Measurements from ENCODE around the gene HYLS1.
A peak's percentile ranks its signal among the peaks of the same experiment; 100 is the strongest.

The HYLS1 gene

GRCh38 chr11:125935056-125935455 lies 47.6 kb downstream of the HYLS1 start:
- no peak for DNase-seq

GRCh38 chr11:125935618-125936199 lies 48.2 kb downstream of the HYLS1 start:
- no peak for DNase-seq

GRCh38 chr11:125938418-125938817 lies 51.0 kb downstream of the HYLS1 start:
- no peak for DNase-seq

DNA sequence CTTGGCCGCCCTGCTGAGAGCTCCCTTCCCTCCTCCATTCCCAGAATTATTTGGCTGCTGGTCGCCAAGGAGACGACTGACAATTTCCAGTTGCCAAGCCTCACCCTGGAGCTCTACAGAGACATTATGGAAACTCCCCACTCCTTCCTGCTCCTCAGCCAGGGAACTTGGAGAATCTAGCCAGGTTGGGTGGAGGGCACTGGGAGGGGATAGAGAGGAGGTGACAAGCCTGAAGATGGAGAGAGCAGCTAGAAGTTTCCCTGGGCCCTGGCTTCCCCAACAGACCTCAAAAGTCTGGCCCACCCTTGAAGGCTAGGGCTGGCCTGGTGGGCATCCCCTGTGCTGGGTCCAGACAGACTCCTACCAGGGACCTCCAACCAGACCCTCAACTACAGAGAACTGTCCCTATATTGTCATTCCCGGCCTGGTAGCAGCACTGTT lies 51.6 kb downstream of the HYLS1 start:
- no peak for DNase-seq

GRCh38 chr11:125940145-125940544 lies 52.7 kb downstream of the HYLS1 start:
- no peak for DNase-seq

DNA sequence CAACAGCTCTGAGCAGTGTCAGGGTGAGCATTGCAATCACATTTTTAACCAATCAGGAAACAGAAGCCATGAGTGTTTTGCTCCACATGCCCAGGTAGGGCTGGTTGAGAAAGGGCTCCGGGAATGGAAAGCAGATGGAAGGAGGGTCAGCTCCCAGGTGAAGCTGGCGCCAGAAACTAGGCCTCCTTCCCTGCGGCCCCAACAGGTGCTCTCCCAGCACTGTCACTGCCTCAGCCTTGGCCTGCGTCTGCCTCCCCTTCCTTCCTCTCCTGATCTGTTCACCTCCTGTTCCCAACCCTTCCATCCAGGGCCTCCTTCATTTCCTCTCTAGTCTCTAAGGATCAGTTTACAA lies 53.8 kb downstream of the HYLS1 start:
- no peak for DNase-seq

DNA sequence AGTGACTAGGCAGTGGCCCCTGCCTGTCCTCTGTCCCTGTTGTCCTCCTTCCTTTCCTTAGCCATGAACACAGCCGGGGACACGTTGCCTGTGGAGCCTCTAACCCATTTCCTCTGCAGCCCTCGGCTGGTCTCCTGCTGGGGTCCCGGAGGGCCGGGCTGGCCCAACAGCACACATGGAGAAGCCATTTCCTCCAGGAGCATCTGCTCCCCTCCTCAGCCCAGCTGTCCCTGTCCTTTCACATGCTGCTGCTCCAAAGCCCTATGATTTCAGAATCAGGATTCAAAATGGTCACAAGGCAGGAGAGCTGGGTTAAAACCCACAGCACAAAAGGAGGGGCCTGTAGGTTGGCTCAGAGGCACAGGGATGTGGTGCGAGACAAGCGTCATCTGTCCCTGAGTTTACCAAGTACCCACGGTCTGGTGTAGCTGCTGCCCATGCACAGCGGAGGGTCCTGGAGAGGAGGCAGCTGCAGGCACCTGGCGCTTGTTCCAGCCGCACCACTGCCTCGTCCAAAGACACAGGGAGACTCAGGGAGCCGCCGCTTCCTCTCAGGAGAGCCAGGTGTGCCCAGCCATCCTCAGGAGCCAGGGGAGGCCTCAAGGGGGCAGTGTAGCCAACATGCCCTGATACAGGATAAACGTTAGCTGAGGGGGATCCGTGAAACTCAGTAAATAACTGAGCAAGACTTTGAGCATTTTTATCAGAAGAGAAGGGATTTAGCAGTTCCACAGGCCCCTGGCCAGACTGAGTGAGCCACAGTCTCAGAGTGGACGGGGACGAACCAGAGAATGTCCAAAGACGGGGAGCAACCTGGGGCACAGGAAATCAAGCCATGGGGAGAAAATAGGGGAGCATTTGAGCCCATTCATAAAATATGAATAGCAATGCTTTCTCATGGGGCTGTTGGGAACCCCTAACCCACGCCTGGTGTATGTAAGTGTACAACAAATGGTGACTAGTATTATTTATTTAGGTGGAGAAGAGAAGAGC lies 54.4 kb downstream of the HYLS1 start:
- DNase-seq: peak in 3 of 4 experiments; percentile 8 to 45 (median 13)

DNA sequence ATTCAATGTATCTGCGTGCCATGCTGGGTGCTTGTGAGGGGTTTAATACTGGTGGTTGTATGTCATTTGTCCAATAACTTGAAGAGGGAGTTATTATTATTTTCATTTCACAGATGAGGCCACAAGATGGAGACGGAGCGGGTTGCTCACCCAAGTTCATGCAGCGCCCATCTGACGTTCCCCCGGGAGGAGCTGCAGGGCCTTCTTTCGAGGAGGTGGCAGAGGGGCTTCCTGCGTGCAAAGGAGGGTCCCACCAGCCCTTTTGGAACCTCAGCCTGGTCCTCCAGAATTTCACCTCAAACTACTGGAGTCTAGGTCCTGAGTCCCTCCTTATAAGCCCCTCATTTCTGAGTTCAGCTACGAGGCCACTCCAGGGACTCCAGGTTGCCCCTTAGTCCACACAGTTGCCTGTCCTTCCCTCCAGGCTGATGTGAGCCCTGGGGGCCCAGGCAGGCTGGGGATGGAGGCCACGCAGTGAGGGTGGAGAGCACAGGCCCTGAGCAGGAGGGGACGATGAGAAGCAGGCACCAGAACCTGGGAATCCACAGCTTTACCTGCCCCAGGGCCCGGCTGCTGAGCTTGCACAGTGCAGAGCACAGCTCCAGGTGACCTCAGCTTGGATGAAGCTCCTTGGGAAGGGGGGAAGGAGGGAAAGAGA lies 55.4 kb downstream of the HYLS1 start:
- DNase-seq: no peak

DNA sequence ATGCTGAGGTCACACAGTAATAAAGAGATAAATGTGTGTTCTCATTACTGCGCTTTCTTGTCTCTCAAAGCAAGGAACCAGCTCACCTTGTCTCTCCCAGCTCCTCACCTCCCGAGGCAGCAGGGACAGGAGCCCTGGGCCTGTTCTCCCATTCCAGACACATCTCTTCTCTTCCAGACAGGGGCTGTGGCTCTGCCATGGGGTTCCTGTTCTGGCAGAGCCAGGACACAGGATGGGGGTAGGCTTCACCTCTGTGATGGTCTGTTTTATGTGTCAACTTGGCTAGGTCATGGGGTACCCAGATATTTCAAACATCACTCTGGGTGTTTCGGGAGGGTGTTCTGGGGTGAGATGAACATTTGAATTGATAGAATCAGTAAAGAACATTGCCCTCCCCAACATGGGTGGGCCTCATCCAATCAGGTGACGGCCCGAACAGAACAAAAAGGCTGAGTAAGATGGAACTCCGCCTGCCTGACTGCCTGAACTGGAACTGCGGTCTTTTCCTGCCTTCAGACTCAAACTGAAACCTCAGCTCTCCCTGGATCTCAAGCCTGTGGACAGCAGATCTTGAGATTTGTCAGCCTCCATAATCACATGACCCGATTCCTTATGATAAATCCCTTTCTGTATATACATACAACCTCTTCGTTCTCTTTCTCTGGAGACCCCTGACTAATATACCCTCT lies 56.3 kb downstream of the HYLS1 start:
- DNase-seq: no peak

- no peak for DNase-seq
Measured at GRCh38 chr11:125944350-125945010, 57.0 kb downstream of the HYLS1 start.

DNA sequence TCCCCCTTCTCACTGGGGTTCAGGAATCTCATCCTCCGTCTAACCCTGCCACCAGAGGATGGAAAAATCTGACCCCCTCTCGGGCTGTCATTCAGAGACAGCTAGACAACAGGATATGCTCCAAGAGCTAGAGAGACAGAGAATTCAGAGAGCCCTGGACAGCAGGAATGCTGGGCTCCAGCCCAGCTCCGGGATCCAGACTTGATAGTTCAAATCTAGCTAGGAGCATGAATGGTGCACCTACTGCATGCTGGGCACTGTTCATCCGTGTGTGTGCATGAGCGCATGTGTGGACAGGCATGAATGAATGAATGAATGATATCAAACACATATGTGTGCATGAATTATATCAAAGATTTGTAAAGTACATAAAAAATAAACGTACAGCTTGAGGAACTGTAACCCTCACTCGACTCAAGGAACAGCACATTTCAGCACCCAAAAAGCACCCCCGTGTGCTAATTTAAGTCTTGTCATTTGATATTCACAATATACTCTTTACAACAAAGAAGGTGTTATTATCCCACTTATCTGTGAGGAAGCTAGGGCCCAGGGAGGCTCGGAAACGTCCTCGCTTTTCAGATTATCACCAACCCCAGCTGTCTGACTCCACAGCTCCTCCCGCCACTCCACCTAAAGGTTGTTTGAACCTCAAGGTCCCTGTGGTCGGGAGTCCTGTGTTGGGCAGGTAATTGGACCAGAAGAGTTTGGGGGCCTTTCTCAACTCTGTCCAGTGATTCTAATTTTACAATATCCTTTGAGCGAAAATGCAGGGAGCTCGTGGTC lies 57.7 kb downstream of the HYLS1 start:
- DNase-seq: no peak

- no peak for DNase-seq
Measured at GRCh38 chr11:125945797-125946520, 58.5 kb downstream of the HYLS1 start, which contains the start of gene VSIG10L2. Gene VSIG10L2, plus strand, starts transcription at chr11:125946044. Its CDS starts 12 bp downstream, at chr11:125946056.

GRCh38 chr11:125946712-125947418 lies 59.4 kb downstream of the HYLS1 start:
- no peak for DNase-seq

DNA sequence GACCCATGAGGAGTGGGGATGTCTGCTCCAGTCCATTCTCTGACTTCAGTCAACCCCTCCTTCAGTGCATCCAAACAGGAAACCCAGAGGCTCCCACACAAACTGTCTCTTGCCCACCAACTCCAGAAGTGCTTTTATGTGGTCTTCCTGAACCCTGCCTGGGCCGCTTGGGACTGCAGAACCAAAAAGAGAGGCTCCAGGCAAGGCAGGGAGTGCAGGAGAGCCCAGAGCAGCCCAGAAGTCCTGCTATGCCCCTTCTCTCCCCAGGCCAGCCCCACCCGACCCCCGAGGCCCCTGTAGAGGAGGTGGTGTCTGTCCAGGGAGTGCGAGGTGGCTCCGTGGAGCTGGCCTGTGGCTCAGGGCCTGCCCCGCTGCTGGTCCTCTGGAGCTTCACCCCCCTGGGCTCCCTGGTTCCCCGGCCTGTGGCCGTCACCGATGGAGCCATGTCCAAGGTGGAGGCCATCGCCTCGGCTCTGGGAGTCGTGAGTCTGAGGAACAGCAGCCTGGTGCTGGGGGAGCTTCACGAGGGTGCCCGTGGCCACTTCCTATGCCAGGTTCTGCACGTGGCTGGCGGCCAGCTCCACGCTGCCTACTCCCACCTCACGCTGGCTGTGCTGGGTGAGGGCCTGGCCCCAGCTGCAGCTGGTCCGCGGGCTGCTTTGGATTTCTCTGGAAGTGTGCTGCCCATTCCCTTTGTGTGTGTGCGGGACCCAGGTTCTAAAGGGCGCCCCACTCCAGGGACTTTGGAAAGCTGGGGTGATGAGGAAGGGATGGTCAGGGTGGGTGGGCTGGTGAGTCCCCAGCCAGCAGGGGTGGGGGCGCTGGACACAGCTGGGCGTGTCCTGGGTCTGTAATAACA lies 60.2 kb downstream of the HYLS1 start:
- DNase-seq: no peak

DNA sequence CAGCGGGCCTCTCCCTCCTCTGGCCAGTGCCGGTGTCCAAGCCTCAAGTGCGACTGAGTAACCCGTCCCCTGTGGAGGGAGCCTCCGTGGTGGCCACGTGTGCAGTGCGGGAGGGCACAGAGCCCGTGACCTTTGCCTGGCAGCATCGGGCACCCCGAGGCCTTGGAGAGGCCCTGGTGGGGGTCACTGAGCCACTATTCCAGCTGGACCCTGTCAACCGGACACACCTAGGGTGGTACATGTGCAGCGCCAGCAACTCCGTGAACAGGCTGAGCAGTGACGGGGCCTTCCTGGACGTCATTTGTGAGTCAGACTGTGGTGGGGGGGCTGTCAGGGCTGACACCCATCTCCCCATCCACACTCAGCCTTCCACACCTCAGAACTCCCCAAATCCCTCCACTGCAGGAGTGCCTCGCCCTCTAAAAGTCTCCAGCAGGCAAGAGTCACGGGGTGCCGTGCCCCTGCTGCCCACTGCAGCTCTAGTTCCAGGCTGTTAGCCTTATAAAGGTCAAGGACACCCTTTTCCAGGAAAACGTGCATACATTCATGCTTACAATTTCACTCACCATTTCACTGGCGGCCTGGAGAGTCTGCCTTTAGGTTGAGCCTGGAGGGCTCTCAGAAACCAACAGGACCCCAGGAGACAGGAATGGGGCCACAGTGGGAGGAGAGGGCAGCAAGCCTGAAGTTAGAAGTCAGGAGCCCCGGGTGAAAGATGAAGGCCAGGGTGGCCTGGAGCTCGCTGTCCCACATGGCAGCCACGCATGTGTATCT lies 61.0 kb downstream of the HYLS1 start:
- no peak for DNase-seq

DNA sequence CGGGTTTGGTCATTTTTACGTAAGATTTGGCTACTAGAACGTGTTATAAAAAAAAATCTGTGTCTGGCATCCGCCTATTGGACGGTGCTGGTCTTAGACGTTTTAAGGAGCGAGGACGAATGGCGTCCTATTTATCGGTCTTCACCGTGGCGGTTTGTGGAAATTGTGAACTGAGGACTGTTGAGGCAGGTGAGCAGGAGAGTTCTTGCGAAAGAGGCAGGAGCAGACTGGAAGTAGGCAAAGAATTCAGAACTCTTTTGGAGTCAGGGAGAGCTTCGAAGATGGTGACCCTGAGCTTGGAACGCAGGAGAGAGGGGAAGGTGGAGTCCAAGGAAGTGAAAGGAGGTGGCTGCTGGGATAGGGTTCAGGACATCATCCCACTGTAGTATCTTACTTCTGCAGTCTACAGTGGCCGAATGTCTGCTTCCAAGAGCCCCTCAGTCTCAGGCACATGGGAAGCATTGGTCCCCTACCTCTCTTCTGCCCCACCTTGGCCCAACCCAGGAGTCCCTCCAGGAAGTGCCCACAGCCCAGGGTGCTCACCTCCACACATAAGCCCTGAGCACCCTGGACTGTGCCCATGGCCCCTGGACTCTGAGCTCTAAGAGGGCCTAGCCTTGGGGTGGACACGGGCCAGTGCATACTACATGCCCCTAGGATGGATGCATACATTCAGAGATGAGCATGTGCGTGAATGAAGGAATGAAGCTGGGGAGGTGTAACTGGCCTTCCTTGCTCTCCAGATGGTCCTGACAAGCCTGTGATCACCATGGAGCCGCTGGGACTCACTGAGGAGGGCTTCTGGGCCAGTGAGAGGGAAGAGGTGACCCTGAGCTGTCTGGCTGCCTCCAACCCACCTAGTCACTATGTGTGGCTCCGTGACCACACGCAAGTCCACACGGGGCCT lies 62.1 kb downstream of the HYLS1 start:
- DNase-seq: no peak

- DNase-seq: no peak
Measured at GRCh38 chr11:125950178-125950490, 62.7 kb downstream of the HYLS1 start.

Data from activated naive CD4-positive, alpha-beta T cell (primary cell).